Measurements from ENCODE around the gene PRPF19.

PRPF19 gene

GRCh38 chr11:60851327-60852104, 54.9 kb downstream of the PRPF19 start:
- TF ChIP-seq ZFX (IDR thresholded peaks at IDR 0.05; ENCODE audit: borderline replicate concordance) = no peak
- TF ChIP-seq CTCF (IDR thresholded peaks at IDR 0.05) = no peak
- no peak overlapping the region for H3K27ac ChIP-seq

- TF ChIP-seq ZFX (IDR thresholded peaks at IDR 0.05; ENCODE audit: borderline replicate concordance) = no peak
- no peak for TF ChIP-seq CTCF (IDR thresholded peaks at IDR 0.05)
- no peak overlapping the region for H3K27ac ChIP-seq
Observed at GRCh38 chr11:60849641-60850520, 56.5 kb downstream of the PRPF19 start.

GRCh38 chr11:60848714-60849151, 57.7 kb downstream of the PRPF19 start:
- TF ChIP-seq ZFX (IDR thresholded peaks at IDR 0.05; ENCODE audit: borderline replicate concordance) = no peak
- no peak for TF ChIP-seq CTCF (IDR thresholded peaks at IDR 0.05)
- no peak overlapping the region for H3K27ac ChIP-seq

GRCh38 chr11:60847896-60848295, 58.5 kb downstream of the PRPF19 start:
- TF ChIP-seq CTCF (IDR thresholded peaks at IDR 0.05) = no peak
- no peak for TF ChIP-seq ZFX (IDR thresholded peaks at IDR 0.05; ENCODE audit: borderline replicate concordance)
- H3K27ac ChIP-seq = no peak overlapping the region

GRCh38 chr11:60847281-60847680, 59.1 kb downstream of the PRPF19 start:
- no peak overlapping the region for H3K27ac ChIP-seq
- no peak for TF ChIP-seq ZFX (IDR thresholded peaks at IDR 0.05; ENCODE audit: borderline replicate concordance)

DNA sequence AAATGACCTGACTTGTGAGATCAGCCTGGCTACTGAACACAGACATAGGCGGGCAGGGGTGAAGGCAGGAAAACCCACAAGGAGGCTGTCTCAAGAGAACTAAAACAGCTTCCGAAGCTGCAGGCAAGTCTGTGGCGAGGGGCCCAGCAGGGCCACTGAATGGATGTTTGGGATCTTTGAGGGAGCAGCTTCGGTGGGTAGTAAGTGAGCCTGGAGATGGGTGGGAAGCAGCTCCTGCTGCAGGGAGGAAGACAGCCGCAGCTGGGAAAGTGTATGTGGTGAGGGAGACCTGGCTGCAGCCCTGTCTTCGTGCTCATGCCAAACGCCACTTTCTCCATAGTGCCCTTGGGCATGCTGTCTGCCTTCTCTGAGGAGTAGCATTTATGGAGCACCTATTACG, 61.0 kb downstream of the PRPF19 start:
- no peak for TF ChIP-seq ZFX (IDR thresholded peaks at IDR 0.05; ENCODE audit: borderline replicate concordance)
- TF ChIP-seq CTCF (IDR thresholded peaks at IDR 0.05) = no peak
- H3K27ac ChIP-seq = no peak overlapping the region

DNA sequence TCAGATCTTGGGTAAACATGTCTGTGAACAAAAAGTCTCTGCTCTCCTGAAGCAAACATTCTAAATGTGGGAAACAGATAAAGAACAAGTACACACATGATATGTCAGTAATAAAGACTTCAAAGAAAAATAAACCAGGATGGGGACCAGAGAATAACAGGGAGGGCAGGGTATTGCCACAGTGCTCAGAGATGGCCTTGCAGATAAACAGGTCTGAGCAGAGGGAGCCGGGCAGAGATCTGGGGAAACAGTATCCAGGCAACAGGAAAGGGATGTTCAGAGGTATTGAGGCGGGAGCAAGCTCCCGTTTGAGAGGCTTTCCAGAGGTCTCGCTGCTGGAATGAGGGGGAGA, 61.5 kb downstream of the PRPF19 start:
- no peak overlapping the region for H3K27ac ChIP-seq
- TF ChIP-seq CTCF (IDR thresholded peaks at IDR 0.05) (no peak), ZFX (IDR thresholded peaks at IDR 0.05; ENCODE audit: borderline replicate concordance) (no peak)
